Neural cell (in vitro differentiated cells): ENCODE data around the gene RPN1.

Experiments
- CTCF ChIP-seq: fragments of 450-650 bp; IDR thresholded peaks from 2 replicates; pipeline ENCODE4 v1.5.1; 2014; ENCODE audit warnings: antibody characterized with exemption, mild to moderate bottlenecking, moderate library complexity; ENCODE audit not compliant: poor library complexity, severe bottlenecking
- EP300 ChIP-seq: fragments of 450-650 bp; conservative IDR thresholded peaks from 2 replicates; pipeline ENCODE4 v1.6.1; 2014; ENCODE audit warnings: antibody characterized with exemption, mild to moderate bottlenecking, moderate library complexity; ENCODE audit not compliant: poor library complexity, severe bottlenecking
- POLR2AphosphoS5 ChIP-seq: IDR thresholded peaks from 2 replicates; pipeline ENCODE4 v1.6.1; 2012
- RAD21 ChIP-seq: fragments of 450-650 bp; conservative IDR thresholded peaks from 2 replicates; pipeline ENCODE4 v1.6.1; 2014; ENCODE audit warnings: antibody characterized with exemption, mild to moderate bottlenecking, moderate library complexity
- REST ChIP-seq: IDR thresholded peaks from 2 replicates; pipeline ENCODE4 v1.6.1; 2012; ENCODE audit warnings: borderline replicate concordance
- SMC3 ChIP-seq: fragments of 450-650 bp; conservative IDR thresholded peaks from 2 replicates; pipeline ENCODE4 v1.6.1; 2014; ENCODE audit warnings: antibody characterized with exemption, mild to moderate bottlenecking, moderate library complexity; ENCODE audit not compliant: poor library complexity
- TAF1 ChIP-seq: IDR thresholded peaks from 2 replicates; pipeline ENCODE4 v1.6.1; 2012; ENCODE audit warnings: low read depth

- TF ChIP-seq CTCF = no peak
- TF ChIP-seq SMC3 = no peak
- TF ChIP-seq REST = no peak
- TF ChIP-seq RAD21 = no peak
- no peak for TF ChIP-seq POLR2AphosphoS5
- no peak for TF ChIP-seq TAF1
- no peak for TF ChIP-seq EP300
Measured at GRCh38 chr3:128613083-128613829, 37.4 kb downstream of the RPN1 start.
